ENCODE measurements around the gene F13A1. TPM values are rescaled to one million over a fixed set of nuclear protein-coding genes. Genes with fewer than 3 reads are reported as not detected.

Gene F13A1
- total and polyA plus RNA-seq, 2 donors (not counting 3 experiments of a cell fraction or from before 2014, with no cell fraction given) = not detected

DNA sequence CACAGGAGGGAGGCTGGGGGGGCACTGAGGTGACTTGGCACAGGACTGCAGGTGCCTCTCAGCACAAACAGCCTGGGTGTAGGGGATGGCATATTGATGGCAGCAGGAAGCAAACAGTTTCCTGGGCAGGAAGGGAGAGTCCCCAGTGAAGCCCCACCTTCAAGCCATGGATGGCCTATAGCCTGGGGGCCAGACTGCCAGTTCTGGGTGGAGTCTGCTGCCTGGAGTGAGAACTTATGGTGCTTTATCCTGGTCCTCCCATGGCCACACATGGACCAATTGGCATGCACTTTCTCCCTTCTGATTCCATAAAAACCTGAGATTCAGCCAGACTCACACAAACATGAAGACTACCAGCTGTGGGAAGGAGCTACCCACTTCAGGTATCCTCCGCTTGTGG is 198.5 kb downstream of the F13A1 start:
- H3K4me3 ChIP-seq (replicated peaks in 1 of 3; ENCODE audit: insufficient read depth in 1 of 3, low read depth in 1 of 3, low read length in 3 of 3) = no peak overlapping the region
- dilution Hi-C loops (cut with MboI; ENCODE audit: extremely low pct_ligation_motif_present, low sequenced_read_pairs) = no loop called here
- CTCF ChIA-PET = no interaction called here
- H3K4me1 ChIP-seq (ENCODE audit: control insufficient read depth, extremely low read depth, insufficient read depth, low read length) = no peaks in the 10 kb centered on the region
- no peak overlapping the region for H3K9ac ChIP-seq (replicated peaks; ENCODE audit: extremely low read depth, insufficient read depth, low read length)
- intact Hi-C loops (cut with micrococcal nuclease) = no loop called here
- no peak overlapping the region for H3K27ac ChIP-seq (ENCODE audit: insufficient read depth, low read depth, low read length)
- no peak for DNase-seq (ENCODE audit: low read depth, low spot score)
- H3K4me2 ChIP-seq (ENCODE audit: insufficient read depth, low read length) = no peak overlapping the region
- H3K36me3 ChIP-seq (ENCODE audit: control insufficient read depth in 2 of 2, extremely low read depth in 1 of 2, insufficient read depth in 2 of 2, low read length in 2 of 2) = no peaks in the 10 kb centered on the region
- FAIRE-seq = no peak
- H4K20me1 ChIP-seq (replicated peaks; ENCODE audit: control insufficient read depth, extremely low read depth, insufficient read depth, low read length) = no peaks in the 10 kb centered on the region
- H3K9me1 ChIP-seq (replicated peaks; ENCODE audit: control insufficient read depth, extremely low read depth, insufficient read depth, low read length) = no peaks in the 10 kb centered on the region
- no peaks in the 10 kb centered on the region for H3K27me3 ChIP-seq (ENCODE audit: control insufficient read depth in 2 of 2, insufficient read depth in 2 of 2, low read length in 2 of 2)
- H2AFZ ChIP-seq (ENCODE audit: low read depth, low read length) = no peak overlapping the region
- TF ChIP-seq FOS (IDR thresholded peaks at IDR 0.05; ENCODE audit: borderline replicate concordance, insufficient read depth, low read length) (no peak), GATA2 (IDR thresholded peaks at IDR 0.05; ENCODE audit: insufficient read depth, insufficient read length, low read depth, low read length) (no peak), JUN (IDR thresholded peaks at IDR 0.05; ENCODE audit: borderline replicate concordance, insufficient read depth, insufficient read length, low read depth) (no peak), POLR2AphosphoS5 (IDR thresholded peaks at IDR 0.05; ENCODE audit: insufficient read depth, low read depth, low read length) (no peak), POLR2A (IDR thresholded peaks at IDR 0.05; ENCODE audit: low read depth, low read length) (no peak), EZH2 (IDR thresholded peaks at IDR 0.05; ENCODE audit: borderline replicate concordance, low read depth, low read length, severe bottlenecking) (no peak), MYC (IDR thresholded peaks at IDR 0.05; ENCODE audit: low read depth, low read length) (no peak)
- TF ChIP-seq, protein P1, sequence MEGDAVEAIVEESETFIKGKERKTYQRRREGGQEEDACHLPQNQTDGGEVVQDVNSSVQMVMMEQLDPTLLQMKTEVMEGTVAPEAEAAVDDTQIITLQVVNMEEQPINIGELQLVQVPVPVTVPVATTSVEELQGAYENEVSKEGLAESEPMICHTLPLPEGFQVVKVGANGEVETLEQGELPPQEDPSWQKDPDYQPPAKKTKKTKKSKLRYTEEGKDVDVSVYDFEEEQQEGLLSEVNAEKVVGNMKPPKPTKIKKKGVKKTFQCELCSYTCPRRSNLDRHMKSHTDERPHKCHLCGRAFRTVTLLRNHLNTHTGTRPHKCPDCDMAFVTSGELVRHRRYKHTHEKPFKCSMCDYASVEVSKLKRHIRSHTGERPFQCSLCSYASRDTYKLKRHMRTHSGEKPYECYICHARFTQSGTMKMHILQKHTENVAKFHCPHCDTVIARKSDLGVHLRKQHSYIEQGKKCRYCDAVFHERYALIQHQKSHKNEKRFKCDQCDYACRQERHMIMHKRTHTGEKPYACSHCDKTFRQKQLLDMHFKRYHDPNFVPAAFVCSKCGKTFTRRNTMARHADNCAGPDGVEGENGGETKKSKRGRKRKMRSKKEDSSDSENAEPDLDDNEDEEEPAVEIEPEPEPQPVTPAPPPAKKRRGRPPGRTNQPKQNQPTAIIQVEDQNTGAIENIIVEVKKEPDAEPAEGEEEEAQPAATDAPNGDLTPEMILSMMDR (IDR thresholded peaks at IDR 0.05; ENCODE audit: extremely low read depth in 1 of 2, insufficient read depth in 1 of 2, low read depth in 1 of 2, low read length in 2 of 2) = no peak
- TF ChIP-seq, protein P2, sequence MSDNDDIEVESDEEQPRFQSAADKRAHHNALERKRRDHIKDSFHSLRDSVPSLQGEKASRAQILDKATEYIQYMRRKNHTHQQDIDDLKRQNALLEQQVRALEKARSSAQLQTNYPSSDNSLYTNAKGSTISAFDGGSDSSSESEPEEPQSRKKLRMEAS (IDR thresholded peaks at IDR 0.05; ENCODE audit: insufficient read depth, insufficient read length) = no peak
- BruUV-seq (replicated peaks) = no TSS peak
- H3K9me3 ChIP-seq (replicated peaks; ENCODE audit: control insufficient read depth, insufficient read depth, low read length) = peaks cover 3% of the 10 kb centered on the region
- H3K79me2 ChIP-seq (ENCODE audit: control insufficient read depth, insufficient read depth, low read length) = no peaks in the 10 kb centered on the region
- POLR2A ChIA-PET = no interaction called here
